Dendritic cell treated with granulocyte-macrophage colony-stimulating factor and Interleukin-4, amounts not matched to agents 40 ng/mL and 50 ng/mL, for 4 days (primary cell): ENCODE results near the gene SIM2.

Experiments
- H3K27ac Mint-ChIP-seq: one replicate; pipeline ENCODE4 v1.8.0; 2022; ENCODE audit warnings: mild to moderate bottlenecking, mixed read lengths
- H3K27me3 Mint-ChIP-seq: one replicate; pipeline ENCODE4 v1.8.0; 2022; ENCODE audit warnings: mild to moderate bottlenecking, mixed read lengths
- H3K36me3 Mint-ChIP-seq: one replicate; pipeline ENCODE4 v1.8.0; 2022; ENCODE audit warnings: low read depth, mixed read lengths
- H3K4me1 Mint-ChIP-seq: one replicate; pipeline ENCODE4 v1.8.0; 2022; ENCODE audit warnings: low read depth, mixed read lengths
- H3K4me3 Mint-ChIP-seq: one replicate; pipeline ENCODE4 v1.8.0; 2022; ENCODE audit warnings: mild to moderate bottlenecking, moderate library complexity, mixed read lengths
- H3K9me3 Mint-ChIP-seq: one replicate; pipeline ENCODE4 v1.8.0; 2022; ENCODE audit warnings: mixed read lengths
- intact Hi-C: fragments of 100-400 bp; cut with micrococcal nuclease; formaldehyde crosslinking; loops from one replicate; pipeline ENCODE4 v1.15.0; 2022

SIM2 gene

DNA sequence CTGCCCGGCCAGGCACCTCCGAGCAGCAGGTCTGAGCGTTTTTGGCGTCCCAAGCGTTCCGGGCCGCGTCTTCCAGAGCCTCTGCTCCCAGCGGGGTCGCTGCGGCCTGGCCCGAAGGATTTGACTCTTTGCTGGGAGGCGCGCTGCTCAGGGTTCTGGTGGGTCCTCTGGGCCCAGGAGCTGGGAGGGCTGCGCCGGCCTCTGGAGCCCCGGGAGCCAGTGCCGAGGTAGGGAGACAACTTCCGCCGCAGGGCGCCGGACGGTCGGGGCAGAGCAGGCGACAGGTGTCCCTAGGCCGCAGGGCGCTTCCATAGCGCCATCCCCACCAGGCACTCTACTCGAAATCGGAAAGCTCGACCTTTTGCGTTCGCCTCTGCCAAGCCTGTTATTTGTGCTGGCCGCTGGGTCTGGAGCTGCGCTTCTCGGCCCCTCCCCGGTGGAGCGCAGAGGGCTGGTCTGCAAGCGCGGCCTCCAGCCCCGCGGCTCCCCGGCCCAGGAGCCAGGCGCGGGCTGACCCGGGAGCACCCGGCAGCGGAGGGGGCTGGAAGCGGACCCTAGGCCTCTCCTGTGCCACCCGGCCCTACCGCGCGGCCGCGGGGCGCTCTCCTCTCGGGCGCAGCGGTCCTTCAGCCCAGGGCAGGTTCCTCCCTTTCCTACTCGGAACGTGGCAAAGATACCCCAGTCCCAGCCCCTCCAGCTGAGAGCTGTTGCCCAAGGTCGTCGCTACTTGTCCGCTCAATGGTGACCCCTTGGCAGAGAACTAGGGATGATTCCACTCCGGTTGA is 2.2 kb downstream of the SIM2 start:
- Mint-ChIP-seq H3K27ac (no peak overlapping the region), H3K4me1 (peaks cover 11% of the 10 kb centered on the region), H3K9me3 (no peaks in the 10 kb centered on the region), H3K4me3 (no peak overlapping the region), H3K36me3 (no peaks in the 10 kb centered on the region), H3K27me3 (peaks cover 96% of the 10 kb centered on the region)
- intact Hi-C loops = no loop called here

DNA sequence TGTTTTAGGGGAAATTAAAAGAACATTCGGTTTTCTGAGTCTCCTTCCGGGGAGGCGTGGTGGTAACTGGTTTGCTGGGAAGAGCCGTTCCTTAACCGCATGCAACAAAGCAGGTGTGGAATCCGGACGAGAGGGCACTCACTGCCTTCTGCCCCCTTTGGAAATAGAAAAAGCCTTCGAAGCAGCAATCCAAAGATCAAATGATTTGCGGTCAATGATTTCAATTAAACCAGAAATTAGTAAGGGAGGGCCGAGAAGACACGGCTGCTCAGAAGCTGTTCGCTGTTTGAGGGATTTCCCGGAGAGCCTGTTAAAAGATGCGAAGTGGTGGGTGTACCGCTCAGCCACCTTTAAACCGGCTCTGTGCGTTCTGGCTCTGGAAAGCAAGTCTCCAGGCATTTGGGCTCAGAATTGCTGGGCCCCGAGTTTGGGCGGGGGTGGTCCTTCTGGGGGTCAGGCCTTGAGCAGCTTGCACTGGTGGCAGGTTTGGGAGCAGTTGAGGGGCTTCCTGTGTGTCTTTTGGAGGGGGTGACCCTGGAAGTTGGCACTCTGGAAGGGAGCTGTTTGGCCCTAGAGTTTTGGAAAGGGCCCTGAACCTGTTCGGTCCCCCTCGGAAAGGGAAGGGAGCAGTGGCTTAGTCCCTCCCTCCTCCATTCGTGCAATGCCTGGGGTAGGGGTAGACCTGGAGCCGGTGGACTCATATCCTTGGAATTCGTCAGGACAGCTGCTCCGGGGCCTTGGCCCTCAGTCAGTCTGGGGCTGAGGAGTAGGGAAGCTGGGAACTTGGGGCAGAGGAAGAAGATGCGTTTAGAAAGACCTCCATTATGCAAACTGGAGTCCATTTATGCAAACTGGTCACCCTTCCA is 3.1 kb downstream of the SIM2 start:
- intact Hi-C loops = no loop called here

DNA sequence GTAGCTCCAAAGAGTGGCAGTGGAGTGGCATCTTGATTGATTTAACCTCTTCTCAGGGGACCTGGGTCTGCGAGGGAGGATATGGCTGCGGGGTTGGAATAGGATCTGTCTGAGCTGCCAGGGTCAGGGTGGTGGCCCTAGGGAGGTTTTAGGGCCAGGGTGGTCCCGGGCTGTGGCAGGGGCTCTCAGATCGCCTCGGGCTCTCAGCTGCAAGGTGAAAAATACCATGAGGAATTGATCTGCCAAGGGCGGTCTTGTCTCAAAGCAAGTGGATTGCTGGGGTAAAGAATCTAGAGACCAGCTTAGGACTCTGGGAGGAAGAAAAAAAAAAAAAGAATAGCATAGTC is 3.7 kb downstream of the SIM2 start:
- Mint-ChIP-seq H3K4me1 (peaks cover 21% of the 10 kb centered on the region), H3K27me3 (peaks cover 96% of the 10 kb centered on the region), H3K4me3 (no peak overlapping the region), H3K9me3 (no peaks in the 10 kb centered on the region), H3K36me3 (no peaks in the 10 kb centered on the region), H3K27ac (no peak overlapping the region)
- intact Hi-C loops = no loop called here

More for the DNA sequence above, 3.1 kb downstream of the SIM2 start:
- Mint-ChIP-seq H3K4me1 (peaks cover 19% of the 10 kb centered on the region), H3K27me3 (peaks cover 96% of the 10 kb centered on the region), H3K36me3 (no peaks in the 10 kb centered on the region), H3K9me3 (no peaks in the 10 kb centered on the region), H3K4me3 (no peak overlapping the region), H3K27ac (no peak overlapping the region)

DNA sequence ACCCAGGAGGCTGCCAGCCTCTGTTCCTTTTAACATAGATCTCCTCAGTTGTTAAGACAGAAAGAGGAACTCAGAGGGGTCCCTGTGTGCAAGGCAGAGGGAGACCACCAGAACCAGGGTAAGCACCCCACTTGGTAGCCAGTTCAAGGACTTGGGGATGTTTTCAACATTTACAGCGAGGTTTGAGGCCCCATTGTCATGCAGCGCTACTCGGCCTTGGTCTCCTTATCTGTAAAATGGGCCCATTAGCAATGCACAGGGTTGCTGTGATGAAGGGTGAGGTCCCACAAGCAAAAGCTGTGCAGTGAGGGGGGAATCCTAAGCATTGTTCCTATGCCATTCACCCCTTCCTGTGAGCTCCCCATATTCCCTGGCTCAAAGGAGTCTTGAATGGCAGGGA is 4.2 kb downstream of the SIM2 start:
- no peak overlapping the region for H3K27ac Mint-ChIP-seq
- intact Hi-C loops = no loop called here
- no peaks in the 10 kb centered on the region for H3K9me3 Mint-ChIP-seq
- no peaks in the 10 kb centered on the region for H3K36me3 Mint-ChIP-seq
- H3K27me3 Mint-ChIP-seq = peaks cover 96% of the 10 kb centered on the region
- H3K4me1 Mint-ChIP-seq = peaks cover 22% of the 10 kb centered on the region
- no peak overlapping the region for H3K4me3 Mint-ChIP-seq

DNA sequence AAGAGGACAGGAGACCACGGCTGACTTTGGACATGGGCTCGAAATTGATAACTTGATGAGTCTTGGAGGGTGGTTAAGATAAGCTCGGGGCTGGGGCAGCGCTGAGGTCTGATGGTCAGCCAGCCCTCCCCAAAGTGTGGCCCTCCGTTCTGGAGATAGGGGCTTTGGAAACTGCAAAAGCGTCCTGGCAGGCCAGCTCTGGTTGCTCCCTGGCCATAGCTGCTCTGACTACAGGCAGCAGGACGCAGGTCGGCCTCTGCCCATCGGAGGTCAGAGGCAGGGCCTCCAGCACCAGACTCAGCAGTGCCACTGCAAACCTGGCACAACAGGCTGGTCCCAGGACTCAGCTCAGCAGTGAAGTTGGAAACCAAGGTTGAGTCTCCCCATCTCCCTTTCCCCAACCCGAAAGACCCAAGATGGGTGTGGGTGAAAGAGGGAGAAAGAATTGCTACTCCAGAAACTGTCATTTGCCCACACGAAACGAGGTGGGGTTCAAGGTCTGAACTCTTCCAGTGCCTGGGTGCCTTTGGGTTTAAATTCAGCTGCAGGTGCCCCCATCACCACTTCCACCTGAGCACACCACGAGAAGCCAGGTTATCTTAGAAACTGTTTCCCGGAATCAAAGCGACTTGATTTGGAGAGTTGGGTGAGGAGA is 4.8 kb downstream of the SIM2 start:
- H3K9me3 Mint-ChIP-seq = no peaks in the 10 kb centered on the region
- peaks cover 96% of the 10 kb centered on the region for H3K27me3 Mint-ChIP-seq
- H3K27ac Mint-ChIP-seq = no peak overlapping the region
- H3K4me3 Mint-ChIP-seq = no peak overlapping the region
- H3K36me3 Mint-ChIP-seq = no peaks in the 10 kb centered on the region
- intact Hi-C loops = no loop called here
- H3K4me1 Mint-ChIP-seq = peaks cover 27% of the 10 kb centered on the region

DNA sequence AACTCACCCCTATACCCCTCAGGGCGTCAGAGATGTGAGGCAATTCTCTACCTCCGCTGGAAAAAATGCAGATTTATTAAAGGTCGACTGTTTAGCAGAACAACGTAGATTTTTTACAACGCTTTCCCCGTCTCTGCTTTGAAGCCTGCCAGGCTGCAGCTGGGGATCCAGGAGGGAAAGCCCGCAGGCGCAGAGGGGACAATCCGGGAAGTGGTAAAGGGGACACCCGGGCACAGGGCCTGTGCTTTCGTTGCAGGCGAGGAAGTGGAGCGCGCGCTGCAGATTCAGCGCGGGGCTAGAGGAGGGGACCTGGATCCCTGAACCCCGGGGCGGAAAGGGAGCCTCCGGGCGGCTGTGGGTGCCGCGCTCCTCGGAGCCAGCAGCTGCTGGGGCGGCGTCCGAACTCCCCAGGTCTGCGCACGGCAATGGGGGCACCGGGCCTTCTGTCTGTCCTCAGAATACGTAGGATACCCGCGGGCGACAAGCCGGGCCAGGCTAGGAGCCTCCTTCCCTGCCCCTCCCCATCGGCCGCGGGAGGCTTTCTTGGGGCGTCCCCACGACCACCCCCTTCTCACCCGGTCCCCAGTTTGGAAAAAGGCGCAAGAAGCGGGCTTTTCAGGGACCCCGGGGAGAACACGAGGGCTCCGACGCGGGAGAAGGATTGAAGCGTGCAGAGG is 5.5 kb downstream of the SIM2 start:
- Mint-ChIP-seq H3K27ac (no peak overlapping the region), H3K27me3 (peaks cover 100% of the 10 kb centered on the region), H3K4me1 (peaks cover 27% of the 10 kb centered on the region), H3K4me3 (no peak overlapping the region), H3K36me3 (no peaks in the 10 kb centered on the region), H3K9me3 (no peaks in the 10 kb centered on the region)
- intact Hi-C loops = no loop called here

DNA sequence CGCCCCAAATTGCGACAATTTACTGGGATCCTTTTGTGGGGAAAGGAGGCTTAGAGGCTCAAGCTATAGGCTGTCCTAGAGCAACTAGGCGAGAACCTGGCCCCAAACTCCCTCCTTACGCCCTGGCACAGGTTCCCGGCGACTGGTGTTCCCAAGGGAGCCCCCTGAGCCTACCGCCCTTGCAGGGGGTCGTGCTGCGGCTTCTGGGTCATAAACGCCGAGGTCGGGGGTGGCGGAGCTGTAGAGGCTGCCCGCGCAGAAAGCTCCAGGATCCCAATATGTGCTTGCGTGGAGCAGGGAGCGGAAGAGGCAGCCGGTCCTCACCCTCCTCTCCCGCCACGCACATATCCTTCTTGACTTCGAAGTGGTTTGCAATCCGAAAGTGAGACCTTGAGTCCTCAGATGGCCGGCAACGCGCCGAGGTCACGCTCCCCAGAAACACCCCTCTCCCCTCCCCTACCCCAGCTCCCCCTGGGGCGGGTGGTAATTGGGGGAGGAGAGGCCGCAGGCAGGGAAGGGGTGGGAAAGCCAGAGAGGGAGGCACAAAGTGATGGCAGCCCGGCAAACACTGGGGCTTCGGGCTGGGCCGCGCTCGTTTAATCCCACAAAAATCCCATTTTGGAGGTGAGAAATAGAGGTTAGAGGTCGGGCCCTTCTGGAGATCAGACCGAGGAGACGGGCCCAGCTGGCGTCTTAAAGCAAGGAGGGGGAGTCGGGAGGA is 6.2 kb downstream of the SIM2 start:
- Mint-ChIP-seq H3K4me3 (no peak overlapping the region), H3K9me3 (no peaks in the 10 kb centered on the region), H3K27ac (no peak overlapping the region), H3K4me1 (peaks cover 24% of the 10 kb centered on the region), H3K27me3 (peaks cover 100% of the 10 kb centered on the region), H3K36me3 (no peaks in the 10 kb centered on the region)
- intact Hi-C loops = no loop called here

DNA sequence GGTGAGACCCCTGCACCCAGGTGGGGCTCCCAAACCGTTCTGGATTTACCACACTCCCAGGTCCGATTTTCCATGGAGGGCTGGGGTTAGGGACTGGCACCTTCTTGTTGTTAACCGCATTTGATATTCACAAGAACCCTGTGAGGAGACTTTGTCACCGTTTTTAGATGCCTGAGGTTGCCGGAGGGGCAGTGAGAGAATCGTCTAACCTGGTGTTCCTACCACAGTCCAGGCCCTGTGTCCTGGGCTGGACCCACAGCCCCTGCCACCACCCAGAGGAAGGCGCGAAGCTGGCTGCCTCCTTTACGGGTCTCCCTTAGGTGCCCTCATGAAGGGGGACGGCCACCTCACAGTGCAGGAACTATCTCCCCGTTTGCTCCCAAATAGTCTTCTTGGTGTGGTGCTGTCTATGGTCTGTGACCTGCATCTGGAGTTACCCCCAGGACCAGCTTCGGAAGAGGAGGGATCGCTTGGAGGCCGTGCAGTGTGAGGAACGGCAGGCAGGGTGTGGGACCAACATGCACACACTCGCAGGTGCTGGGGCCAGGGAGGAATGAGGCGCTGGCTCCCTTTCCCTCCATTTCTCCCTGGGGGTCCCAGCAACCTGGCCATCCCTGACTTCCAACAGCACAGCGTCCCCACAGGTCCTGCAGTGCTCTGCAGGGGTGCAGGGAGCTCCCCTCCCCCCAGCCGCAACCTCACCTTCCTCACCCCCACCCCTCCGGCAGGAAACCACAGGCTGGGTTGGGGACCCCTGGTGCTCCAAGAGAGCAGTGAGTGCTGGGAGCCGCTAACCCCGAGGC is 7.0 kb downstream of the SIM2 start:
- Mint-ChIP-seq H3K9me3 (no peaks in the 10 kb centered on the region), H3K27me3 (peaks cover 99% of the 10 kb centered on the region), H3K27ac (no peak overlapping the region), H3K4me3 (no peak overlapping the region), H3K4me1 (peaks cover 19% of the 10 kb centered on the region), H3K36me3 (no peaks in the 10 kb centered on the region)
- intact Hi-C loops = no loop called here

DNA sequence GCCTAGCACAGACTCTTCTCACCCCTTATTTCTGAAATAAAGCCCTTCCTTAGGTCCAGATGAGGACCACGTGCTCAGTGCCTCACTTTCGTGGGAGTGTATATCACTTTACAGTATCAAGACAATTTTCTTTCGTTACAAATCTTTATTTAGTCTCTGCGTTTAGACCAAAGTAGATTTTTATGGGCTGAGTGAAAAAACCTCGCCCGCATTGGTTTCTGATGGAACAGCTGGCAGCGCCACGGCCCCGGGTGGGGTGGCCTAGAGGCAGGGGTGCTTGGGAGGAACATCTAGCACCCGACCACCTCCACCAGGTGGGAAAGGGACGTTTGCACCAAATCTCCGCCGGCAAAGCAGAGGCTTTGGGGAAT is 7.6 kb downstream of the SIM2 start:
- intact Hi-C loops = no loop called here
- H3K36me3 Mint-ChIP-seq = no peaks in the 10 kb centered on the region
- no peaks in the 10 kb centered on the region for H3K9me3 Mint-ChIP-seq
- peaks cover 19% of the 10 kb centered on the region for H3K4me1 Mint-ChIP-seq
- H3K27ac Mint-ChIP-seq = no peak overlapping the region
- H3K4me3 Mint-ChIP-seq = no peak overlapping the region
- H3K27me3 Mint-ChIP-seq = peaks cover 99% of the 10 kb centered on the region

DNA sequence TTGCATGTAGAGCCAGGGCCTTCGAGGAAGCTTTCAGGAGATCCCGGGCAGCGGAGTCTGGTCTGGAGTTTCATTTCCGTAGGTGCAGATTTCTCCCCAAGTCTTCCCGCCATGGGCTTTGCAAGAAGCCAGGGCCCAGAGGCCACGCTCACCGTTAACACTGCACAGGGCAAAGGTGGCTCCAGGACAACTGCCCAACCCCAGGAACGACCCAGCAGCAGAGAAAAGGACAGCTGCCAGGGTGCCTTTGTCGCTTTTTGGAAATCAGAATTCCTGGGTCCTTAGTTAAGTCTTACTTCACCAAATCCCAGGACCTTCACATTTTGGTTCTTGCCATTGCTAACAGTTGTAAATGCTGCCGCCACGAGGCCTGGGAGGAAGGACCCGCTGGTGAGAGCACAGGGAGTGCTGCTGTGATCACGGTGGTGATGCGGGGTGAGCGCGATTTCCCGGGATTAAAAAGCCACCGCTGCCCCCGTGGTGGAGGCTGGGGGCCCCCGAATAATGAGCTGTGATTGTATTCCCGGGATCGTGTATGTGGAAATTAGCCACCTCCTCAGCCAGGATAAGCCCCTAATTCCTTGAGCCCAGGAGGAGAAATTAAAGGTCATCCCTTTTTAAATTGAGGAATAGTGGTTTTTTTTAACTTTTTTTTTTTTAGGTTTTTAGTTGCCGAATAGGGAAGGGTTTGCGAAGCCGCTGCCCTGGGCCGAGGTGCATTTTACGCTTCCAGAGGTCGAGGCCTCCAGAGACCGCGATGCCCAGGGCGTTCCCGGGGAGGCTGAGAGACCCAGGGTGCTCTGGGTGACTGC is 8.2 kb downstream of the SIM2 start:
- Mint-ChIP-seq H3K36me3 (no peaks in the 10 kb centered on the region), H3K4me3 (no peak overlapping the region), H3K27me3 (peaks cover 97% of the 10 kb centered on the region), H3K27ac (no peak overlapping the region), H3K9me3 (no peaks in the 10 kb centered on the region), H3K4me1 (peaks cover 19% of the 10 kb centered on the region)
- intact Hi-C loops = no loop called here

DNA sequence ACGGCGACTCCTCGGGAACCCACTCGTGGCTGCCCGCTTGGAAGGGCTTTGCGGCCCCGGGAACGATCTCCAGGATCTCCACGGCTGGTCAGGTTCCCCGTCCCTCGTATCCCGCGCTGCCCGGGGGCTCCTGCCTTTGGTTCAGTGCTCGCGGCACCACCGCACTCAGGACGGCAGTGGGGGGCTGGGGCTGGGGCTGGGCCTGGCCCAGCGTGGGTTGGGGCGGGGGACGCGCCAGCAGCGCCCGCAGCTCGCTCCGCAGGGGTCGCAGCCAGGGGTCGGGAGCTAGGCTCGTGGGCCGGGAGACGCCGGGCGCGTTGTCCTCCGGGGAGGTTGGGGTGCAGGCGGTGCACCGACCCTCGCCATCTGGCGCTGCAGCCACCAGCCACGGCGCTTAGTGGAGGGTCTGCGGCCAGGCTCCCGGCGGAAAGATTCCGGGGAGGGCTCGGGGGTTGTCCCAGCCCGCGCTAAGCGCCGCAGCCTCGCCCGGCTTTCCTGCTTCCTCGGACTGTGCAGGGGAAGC is 8.9 kb downstream of the SIM2 start:
- no peak overlapping the region for H3K4me3 Mint-ChIP-seq
- H3K4me1 Mint-ChIP-seq = peaks cover 19% of the 10 kb centered on the region
- intact Hi-C loops = no loop called here
- H3K36me3 Mint-ChIP-seq = no peaks in the 10 kb centered on the region
- peaks cover 97% of the 10 kb centered on the region for H3K27me3 Mint-ChIP-seq
- H3K9me3 Mint-ChIP-seq = no peaks in the 10 kb centered on the region
- no peak overlapping the region for H3K27ac Mint-ChIP-seq
